C1 segment of cervical spinal cord (tissue), 14 donors: ENCODE data around the gene ASB8.
A peak's percentile ranks its signal among the peaks of the same experiment; 100 is the strongest.
"Not testable (repeated sequence)": the region's sequence is repeated elsewhere in the genome, so short reads cannot be mapped to it uniquely, and the experiment has no call there.

ENCODE experiments used
- DNase-seq, 14 donors: peaks; one replicate each; lab custom pipeline; 2025; lab: John Stamatoyannopoulos, UW

Gene ASB8

DNA sequence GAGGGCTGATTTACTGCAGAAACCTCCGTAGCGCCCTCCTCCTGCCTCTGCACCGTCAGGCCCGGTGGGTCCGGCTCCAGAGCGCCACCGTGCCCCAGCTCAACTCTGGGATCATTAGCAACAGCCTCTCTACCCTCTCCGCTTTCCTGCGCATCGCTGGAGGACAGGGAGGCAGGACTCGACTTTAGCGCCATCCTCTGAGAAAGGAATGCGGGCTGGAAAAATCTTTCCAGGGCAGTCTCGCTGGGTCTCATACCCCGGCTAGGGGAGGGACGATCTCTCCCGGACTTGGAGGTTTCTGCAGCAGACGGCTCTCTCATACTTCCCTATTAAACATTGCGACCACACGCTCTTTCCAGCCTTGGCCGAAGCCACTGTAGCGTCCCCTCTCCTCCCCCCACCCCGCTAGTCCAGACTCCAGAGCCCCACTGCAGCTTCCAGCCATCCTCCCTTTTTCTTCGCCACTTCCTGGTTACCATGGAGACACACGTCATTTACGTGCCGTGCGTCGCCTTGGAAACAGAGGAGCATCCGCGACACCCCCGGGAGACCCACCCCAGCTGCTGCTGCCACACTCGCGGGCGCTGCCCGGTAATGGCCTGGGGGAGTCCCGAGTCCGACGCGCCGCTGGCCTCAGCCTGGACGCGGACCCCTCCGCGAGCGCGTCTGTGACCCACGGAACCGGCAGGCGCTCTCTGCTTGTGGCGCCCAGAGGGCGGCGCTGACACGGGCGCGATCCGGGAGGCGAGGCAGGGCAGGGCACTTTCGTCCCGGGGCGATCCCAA lies 26.0 kb upstream of the ASB8 start, which contains the start of gene CCDC184:
Gene CCDC184, plus strand, starts transcription at position 554 of the 785 bp plus-strand sequence. CDS start 479 bp downstream, outside the sequence.
- peak in 12 of 14 donors; percentile 41 to 88 (median 69) for DNase-seq

DNA sequence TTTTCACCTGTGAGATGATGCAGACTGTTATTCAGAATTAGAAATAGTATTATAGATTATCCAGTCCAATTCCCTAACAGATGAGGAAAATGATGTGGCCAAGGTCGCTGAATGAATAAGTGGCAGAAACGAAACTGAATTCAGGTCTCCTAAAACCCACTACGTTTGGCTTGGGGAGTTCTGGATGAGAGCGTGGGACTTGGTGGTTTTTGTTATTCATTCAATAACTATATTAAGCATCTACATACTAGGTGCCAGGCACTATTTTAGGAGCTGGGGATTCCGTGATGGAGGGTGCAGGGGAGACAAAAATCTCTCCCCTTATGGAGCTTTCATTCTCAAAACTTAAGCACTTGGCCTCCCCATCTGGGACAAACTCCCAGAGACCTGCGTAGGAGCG lies 25.3 kb upstream of the ASB8 start:
- DNase-seq, result no peak

DNA sequence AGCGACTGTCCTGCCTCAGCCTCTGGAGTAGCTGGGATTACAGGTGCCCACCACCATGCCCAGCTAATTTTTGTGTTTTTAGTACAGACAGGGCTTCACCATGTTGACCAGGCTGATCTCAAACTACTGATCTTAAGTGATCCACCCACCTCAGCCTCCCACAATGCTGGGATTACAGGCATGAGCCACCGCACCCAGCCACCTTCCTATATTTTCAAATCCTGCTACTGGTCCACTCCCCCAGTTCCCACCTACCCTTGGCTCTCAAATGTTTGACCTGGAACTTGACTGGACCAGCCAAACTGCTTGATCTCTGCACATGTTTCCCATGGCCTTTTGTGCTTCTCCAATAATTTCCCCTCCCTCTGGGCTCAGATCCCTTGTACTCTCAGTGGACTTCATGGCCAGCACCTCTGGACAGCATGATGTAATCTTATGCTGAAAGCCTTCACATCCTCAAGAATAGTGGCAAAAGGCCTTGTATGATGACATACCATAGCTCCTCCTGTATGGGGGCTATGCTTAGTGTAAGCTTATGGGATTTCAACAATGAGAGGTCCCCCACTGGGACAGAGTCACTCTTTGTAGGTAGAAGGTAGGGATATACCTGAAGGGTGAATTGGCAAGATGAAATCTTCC lies 23.7 kb upstream of the ASB8 start:
- DNase-seq, result no peak

GRCh38 chr12:48180424-48180823 lies 23.1 kb upstream of the ASB8 start:
- no peak for DNase-seq

DNA sequence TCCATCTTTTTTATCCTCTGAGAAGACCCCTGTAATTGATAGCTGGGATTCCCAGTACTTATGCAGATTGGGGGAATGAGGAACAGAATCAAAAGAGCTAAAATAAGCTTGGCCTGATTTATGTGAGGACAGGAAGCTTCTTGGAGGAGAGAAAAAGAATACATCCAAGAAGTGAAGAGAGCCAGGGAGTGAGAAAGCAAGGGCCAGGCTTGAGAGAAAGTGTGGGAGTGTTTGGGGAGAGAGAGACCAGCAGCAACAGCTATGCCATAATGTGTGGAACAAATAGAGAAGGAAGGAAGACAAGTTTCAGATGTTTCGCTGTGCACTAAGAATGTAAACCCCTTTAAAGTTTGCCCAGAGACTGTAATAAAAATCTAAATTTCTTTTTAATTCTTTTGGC lies 22.2 kb upstream of the ASB8 start:
- no peak for DNase-seq

GRCh38 chr12:48177982-48178381 lies 20.7 kb upstream of the ASB8 start:
- DNase-seq, result no peak

DNA sequence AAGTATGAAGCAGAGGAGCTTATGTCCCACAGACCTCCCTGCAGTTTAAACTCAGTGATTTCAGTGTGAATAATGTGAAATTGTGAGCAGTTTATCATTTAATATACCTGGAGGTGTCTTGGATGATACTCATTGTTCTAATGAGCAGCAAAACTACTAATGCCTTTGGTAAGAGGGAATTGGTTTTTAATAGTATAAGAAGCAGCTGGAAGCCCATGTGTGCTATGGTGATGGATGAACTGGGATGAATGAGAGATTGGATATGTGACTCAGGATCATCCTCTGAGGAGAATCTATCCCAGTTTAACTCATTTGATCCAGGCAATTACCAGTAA lies 19.1 kb upstream of the ASB8 start:
- no peak for DNase-seq

- DNase-seq, result no peak
Observed at GRCh38 chr12:48175613-48176416, 18.5 kb upstream of the ASB8 start.

DNA sequence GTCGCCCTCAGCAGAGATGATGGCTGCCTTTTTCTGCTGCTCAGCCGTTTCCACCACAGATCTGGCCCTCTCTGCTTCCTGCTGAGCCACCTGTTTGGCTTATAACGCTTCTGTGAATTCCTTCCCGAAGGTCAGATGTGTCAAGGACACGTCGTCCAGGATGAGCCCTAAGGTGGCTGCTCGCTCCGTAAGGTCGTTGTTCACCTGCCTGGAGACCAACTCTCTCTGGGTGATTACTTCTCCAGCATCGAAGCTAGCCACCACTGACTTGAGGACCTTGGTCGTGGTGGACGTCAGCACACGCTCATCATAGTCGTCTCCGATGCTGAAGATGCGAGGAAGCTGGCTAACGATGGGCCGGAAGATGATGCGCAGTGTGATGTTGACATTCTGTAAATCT lies 11.7 kb upstream of the ASB8 start:
- no peak for DNase-seq

DNA sequence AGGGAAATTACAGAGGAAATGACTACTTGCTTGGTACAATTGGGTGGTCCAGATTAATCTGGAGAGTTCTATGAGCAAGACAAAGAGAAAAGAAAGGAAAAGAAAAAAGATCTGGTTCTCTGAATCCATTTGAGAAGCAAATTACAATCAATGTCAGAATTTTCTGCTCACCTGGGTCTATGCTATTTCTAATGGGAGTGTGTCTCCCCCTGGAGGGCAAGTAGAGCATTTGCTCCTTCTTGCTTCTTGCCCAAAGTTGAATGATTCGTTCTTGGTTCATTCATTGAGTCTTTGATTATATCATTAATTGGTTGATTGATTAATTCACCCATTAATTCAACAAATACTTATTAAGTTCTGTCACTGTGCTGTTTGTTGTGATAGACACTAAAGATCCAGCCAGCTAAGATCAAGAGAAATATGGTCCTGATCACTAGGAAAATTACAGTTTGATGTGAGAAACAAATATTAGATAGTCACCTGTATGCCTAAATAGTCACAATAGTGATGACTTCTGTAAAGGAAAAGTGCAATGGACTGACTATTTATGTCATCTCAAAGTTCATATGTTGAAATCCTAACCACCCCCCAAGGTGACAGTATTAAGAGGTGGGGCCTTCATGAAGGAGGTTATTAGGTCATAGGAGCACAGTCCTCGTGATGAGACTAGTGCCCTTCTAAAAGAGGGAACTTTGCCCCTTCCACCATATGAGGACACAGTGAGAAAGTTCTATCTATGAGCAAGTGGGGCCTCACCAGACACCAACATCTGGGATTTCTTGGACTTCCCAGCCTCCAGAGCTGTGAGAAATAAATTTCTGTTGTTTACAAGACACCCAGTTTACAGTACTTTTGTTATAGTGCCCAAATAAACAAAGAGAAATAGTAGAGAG lies 8.0 kb upstream of the ASB8 start:
- DNase-seq, result peak in 3 of 14 donors; percentile 8 to 25 (median 9)

- DNase-seq, result no peak
Observed at GRCh38 chr12:48164451-48164850, 7.1 kb upstream of the ASB8 start.

- no peak for DNase-seq
Observed at GRCh38 chr12:48163150-48163747, 5.9 kb upstream of the ASB8 start.

GRCh38 chr12:48160807-48161206 lies 3.5 kb upstream of the ASB8 start:
- peak in 3 of 14 donors; percentile 7 to 33 (median 15) for DNase-seq

GRCh38 chr12:48160046-48160445 lies 2.7 kb upstream of the ASB8 start:
- DNase-seq, result no peak

GRCh38 chr12:48157889-48158370 lies 615 bp upstream of the ASB8 start:
- DNase-seq, result no peak

GRCh38 chr12:48156652-48157017 lies 680 bp downstream of the ASB8 start:
- no peak for DNase-seq

DNA sequence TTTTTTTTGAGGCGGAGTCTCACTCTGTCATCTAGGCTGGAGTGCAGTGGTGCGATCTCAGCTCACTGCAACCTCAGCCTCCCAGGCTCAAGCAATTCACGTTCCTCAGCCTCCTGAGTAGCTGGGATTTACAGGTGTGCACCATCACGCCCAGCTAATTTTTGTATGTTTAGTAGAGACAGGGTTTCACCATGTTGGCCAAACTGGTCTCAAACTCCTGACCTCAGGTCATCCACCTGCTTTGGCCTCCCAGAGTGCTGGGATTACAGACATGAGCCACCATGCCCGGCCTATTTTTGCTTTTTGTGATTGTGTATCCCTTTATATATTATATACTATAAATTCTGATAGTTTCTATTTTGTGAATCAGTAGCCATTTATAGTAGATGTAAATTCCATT lies 1.5 kb downstream of the ASB8 start:
- not testable (repeated sequence) for DNase-seq

DNA sequence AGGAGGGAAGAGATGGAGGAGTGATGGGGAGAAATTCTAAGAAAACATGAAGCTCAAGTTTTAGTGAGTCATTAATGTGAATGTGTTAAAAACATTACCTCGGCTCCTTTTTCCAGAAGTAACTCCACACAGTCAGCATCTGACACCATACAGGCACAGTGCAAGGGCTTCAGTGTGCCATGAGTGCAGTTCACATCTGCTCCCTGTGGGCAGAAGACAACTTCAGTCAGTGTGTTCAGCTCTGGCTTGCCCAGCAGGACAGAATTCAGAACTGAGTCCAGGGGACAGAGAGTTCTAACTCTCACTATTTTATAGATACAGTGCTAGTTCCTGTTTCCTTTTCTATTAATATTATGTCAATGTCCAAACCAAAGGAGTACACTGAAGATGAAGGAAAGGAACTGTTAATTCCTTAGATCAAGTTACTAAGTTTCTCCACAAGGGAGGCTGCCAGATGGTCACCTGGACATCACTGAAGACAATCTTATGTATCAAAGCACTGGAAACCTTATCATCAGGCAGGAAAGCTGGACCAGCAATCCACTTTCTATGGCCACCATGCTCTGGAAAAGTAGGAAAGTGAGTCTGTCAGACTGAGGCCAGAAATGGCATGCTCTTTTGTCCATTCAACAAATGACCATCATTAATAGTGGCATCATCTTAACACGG lies 6.1 kb downstream of the ASB8 start:
- DNase-seq, result no peak

DNA sequence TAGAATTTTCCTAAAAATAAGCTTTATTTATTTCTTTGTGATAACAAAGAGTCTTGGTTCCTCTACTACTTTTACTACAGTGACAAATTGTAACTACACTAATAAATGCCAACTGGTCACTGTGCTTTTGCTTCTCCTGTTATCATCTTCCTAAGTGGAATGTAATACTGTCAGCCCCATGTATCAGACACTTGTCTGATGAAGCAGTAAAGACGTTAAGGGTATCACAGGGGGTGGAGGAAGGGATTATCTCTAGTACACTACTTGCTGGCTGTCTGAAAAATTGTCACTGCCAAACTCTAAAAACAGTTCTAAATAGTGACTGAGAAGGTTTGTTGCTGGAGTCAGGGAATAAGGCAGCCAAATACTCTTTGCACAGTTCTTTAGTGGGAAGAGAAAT lies 11.3 kb downstream of the ASB8 start:
- no peak for DNase-seq

DNA sequence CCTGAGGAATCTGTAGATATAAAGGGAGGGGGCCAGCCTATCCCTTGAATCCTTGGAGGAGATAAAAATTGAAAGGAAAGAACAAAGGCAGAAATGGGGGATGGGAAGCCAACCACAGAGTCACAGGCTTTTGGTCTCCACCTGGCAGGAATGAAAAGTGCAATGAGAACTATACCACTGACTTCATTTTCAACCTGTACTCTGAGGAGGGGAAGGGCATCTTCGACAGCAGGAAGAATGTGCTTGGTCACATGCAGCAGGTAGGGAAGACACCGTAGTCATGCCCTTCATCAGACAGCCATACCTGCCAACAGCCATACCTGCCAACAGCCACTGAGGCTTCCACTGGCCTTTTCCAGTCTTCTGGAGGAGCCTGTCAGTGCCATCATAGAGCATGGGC lies 13.4 kb downstream of the ASB8 start:
- DNase-seq, result no peak
